ENCODE measurements around the gene AK8. TPM values are rescaled to one million over a fixed set of nuclear protein-coding genes. Genes with fewer than 3 reads are reported as not detected.

Gene AK8
- total and polyA plus RNA-seq, 2 of the 4 experiments (the other 2 are of a cell fraction): under 0.01 to 0.09 TPM

DNA sequence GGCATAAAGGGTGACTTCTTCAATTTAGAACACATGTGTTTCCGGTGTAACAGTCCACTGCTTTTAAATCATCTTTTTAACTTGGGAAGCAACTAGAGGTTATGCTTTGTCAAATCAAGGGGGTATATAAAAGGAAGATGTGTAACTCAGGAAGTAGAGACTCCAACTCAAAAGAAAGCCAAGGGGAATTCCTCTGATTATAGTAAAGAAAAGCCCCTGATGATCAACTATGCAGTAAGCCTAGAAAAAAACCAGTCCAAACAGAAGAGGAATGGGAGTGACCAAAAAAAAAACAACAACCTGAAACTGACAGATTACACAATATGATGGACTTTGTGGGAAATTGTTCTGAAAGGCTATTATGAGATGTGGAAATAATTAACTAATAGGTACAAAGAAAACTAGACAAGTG lies 90.3 kb downstream of the AK8 start:
- no peaks in the 10 kb centered on the region for H3K9me3 ChIP-seq (ENCODE audit: control insufficient read depth, insufficient read depth, low read length)
- WGBS, 2 experiments (ENCODE audit: extremely low coverage in 2 of 2, insufficient read length in 1 of 2): no CpG with 5 or more reads among the region's 1 CpG
- H3K4me1 ChIP-seq (ENCODE audit: control insufficient read depth, insufficient read depth, low read length): no peaks in the 10 kb centered on the region
- no peak overlapping the region for H3K4ac ChIP-seq (ENCODE audit: low read depth, low read length)
- no peaks in the 10 kb centered on the region for H3K79me1 ChIP-seq (ENCODE audit: low read depth in 1 of 2, low read length in 2 of 2)
- no peak overlapping the region for H4K91ac ChIP-seq (ENCODE audit: insufficient read depth, low read depth, low read length)
- TF ChIP-seq RFX5 (IDR thresholded peaks at IDR 0.05; ENCODE audit: low read depth, low read length) (no peak), CEBPB (IDR thresholded peaks at IDR 0.05; ENCODE audit: low read depth, low read length) (peak; percentile 7; the same call in 1 of the 2 replicates), RAD21 (IDR thresholded peaks at IDR 0.05; ENCODE audit: low read length) (no peak), POLR2A (IDR thresholded peaks at IDR 0.05; ENCODE audit: low read depth, low read length) (no peak), FOS (IDR thresholded peaks at IDR 0.05; ENCODE audit: low read depth, low read length) (no peak)
- TF ChIP-seq, protein P1, sequence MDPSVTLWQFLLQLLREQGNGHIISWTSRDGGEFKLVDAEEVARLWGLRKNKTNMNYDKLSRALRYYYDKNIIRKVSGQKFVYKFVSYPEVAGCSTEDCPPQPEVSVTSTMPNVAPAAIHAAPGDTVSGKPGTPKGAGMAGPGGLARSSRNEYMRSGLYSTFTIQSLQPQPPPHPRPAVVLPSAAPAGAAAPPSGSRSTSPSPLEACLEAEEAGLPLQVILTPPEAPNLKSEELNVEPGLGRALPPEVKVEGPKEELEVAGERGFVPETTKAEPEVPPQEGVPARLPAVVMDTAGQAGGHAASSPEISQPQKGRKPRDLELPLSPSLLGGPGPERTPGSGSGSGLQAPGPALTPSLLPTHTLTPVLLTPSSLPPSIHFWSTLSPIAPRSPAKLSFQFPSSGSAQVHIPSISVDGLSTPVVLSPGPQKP (IDR thresholded peaks at IDR 0.05; ENCODE audit: borderline replicate concordance, low read depth, low read length): no peak
- TF ChIP-seq, protein P2, sequence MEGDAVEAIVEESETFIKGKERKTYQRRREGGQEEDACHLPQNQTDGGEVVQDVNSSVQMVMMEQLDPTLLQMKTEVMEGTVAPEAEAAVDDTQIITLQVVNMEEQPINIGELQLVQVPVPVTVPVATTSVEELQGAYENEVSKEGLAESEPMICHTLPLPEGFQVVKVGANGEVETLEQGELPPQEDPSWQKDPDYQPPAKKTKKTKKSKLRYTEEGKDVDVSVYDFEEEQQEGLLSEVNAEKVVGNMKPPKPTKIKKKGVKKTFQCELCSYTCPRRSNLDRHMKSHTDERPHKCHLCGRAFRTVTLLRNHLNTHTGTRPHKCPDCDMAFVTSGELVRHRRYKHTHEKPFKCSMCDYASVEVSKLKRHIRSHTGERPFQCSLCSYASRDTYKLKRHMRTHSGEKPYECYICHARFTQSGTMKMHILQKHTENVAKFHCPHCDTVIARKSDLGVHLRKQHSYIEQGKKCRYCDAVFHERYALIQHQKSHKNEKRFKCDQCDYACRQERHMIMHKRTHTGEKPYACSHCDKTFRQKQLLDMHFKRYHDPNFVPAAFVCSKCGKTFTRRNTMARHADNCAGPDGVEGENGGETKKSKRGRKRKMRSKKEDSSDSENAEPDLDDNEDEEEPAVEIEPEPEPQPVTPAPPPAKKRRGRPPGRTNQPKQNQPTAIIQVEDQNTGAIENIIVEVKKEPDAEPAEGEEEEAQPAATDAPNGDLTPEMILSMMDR (conservative IDR thresholded peaks at IDR 0.05; ENCODE audit: low read depth, low read length): no peak
- POLR2A ChIA-PET (ENCODE audit: unreplicated experiment): no interaction called here
- no peak overlapping the region for H3K4me2 ChIP-seq (ENCODE audit: low read depth, low read length)
- ATAC-seq (ENCODE audit: low read depth) (no peak), DNase-seq (no peak)
- no peak overlapping the region for H3K9ac ChIP-seq (ENCODE audit: low read depth, low read length)
- no peaks in the 10 kb centered on the region for H3K36me3 ChIP-seq (ENCODE audit: control insufficient read depth, insufficient read depth, low read length)
- no peak overlapping the region for H4K8ac ChIP-seq (ENCODE audit: low read depth in 2 of 2, low read length in 2 of 2)
- dilution Hi-C loops (cut with HindIII; ENCODE audit: low sequenced_read_pairs, unreplicated experiment) (no loop called here), intact Hi-C loops (cut with micrococcal nuclease) (no loop called here), in situ Hi-C loops (cut with MboI; ENCODE audit: low sequenced_read_pairs) (no loop called here)
- H2BK120ac ChIP-seq (ENCODE audit: low read depth, low read length): no peak overlapping the region
- no peak overlapping the region for H3K14ac ChIP-seq (replicated peaks; ENCODE audit: low read depth, low read length)
- H2AFZ ChIP-seq (replicated peaks; ENCODE audit: low read length, poor library complexity): no peak overlapping the region
- CTCF ChIA-PET: interaction anchor here (0.6 kb wide), 1 partner anchor 331 kb away, joined by 4 read pairs; no protein-coding TSS in a partner anchor
- no peak overlapping the region for H3K56ac ChIP-seq (ENCODE audit: extremely low read depth, insufficient read depth, low read length)
- no peaks in the 10 kb centered on the region for H4K20me1 ChIP-seq (ENCODE audit: insufficient read depth, low read length)
- H3K27ac ChIP-seq (ENCODE audit: insufficient read depth, low read length): no peak overlapping the region
- H2BK5ac ChIP-seq (ENCODE audit: low read depth, low read length, poor library complexity, severe bottlenecking): no peak overlapping the region
- no peaks in the 10 kb centered on the region for H3K9me1 ChIP-seq (ENCODE audit: insufficient read depth, low read length)
- H3K23ac ChIP-seq (ENCODE audit: low read depth, low read length): no peak overlapping the region
- H2AK9ac ChIP-seq (replicated peaks; ENCODE audit: low read depth, low read length, poor library complexity): no peak overlapping the region
- H3K18ac ChIP-seq (ENCODE audit: low read depth, low read length): no peak overlapping the region
- peaks cover 14% of the 10 kb centered on the region for H3K27me3 ChIP-seq (ENCODE audit: control insufficient read depth, insufficient read depth, low read length)
- no peak overlapping the region for H3K4me3 ChIP-seq (ENCODE audit: insufficient read depth, low read depth, low read length)
- H2AK5ac ChIP-seq (ENCODE audit: low read depth, low read length): no peak overlapping the region
- H2BK20ac ChIP-seq (ENCODE audit: low read depth, low read length): no peak overlapping the region
- H2BK15ac ChIP-seq (ENCODE audit: low read depth, low read length): no peak overlapping the region
- H4K5ac ChIP-seq (ENCODE audit: low read depth, low read length): no peak overlapping the region
- BruUV-seq (replicated peaks): no TSS peak

Data from IMR-90 (cell line).